ENCODE measurements around the gene CTDP1.

GRCh38 chr18:79803611-79804051 lies 124.0 kb downstream of the CTDP1 start:
- TF ChIP-seq CTCF (conservative IDR thresholded peaks at IDR 0.05; ENCODE audit: low read length) (no peak), EZH2phosphoT487 (IDR thresholded peaks at IDR 0.05; ENCODE audit: borderline replicate concordance, low read depth, low read length) (no peak)
